DMS 273 (cell line): ENCODE data around the gene PHLPP1.
A peak's percentile ranks its signal among the peaks of the same experiment; 100 is the strongest.
"Not testable (repeated sequence)": the region's sequence is repeated elsewhere in the genome, so short reads cannot be mapped to it uniquely, and the experiment has no call there.

Experiments
- DNase-seq: peaks from one replicate; lab custom pipeline; 2025; ENCODE audit not compliant: unreplicated experiment; lab: John Stamatoyannopoulos, UW

Gene PHLPP1

DNA sequence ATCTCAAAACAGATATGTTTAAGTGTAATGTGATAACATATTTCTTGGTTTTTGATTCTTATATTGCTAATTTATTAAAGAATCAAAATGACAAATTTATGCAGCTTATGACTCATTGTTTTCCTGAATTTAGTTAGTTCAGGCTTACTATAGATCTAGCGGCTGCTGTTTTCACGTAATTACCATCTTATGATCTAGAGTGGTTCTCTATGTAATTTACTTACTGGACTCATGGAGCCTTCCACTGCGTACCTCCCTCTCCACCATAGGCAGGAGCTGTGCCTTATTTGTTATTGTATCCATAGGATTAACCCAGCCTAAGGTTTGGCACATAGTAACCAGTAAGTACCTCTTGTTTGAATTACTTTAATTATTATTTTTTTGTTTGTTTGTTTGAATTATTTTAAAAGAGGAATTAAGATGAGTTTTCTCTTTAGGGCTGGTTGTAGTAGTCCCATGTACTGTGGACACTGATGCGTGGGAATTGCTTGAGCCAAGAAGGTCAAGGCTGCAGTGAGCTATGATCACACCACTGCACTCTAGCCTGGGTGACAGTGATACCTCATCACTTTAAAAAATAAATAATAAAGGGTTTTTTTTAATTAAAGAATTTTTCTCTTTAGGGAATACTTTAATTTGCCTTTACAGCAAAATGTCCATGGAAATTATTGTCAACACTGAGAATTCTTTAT, 165.5 kb downstream of the PHLPP1 start:
- DNase-seq: no peak

DNA sequence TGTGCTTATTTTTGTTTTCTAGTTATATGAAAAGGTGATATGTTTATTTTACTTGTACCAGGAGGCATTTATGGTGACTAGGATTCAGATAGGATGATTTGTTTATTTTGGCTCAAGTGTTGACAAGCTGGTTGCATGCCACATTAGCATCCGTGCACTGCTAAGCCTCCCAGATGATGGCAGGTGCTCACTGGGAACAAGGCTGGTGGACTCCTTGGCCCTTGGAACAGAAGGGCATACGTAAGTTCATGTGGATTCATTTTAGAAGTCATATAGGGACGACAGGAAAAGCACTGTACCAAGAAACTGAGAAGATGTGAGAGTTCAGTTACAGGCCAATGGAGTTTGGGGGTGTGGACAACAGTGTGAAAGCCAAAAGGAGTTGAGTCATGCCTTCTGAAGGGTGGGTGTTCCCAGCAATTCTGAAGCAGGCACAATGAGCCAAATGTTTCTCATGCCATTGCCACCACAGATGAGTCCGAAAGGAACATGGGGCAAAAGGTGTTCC, 166.2 kb downstream of the PHLPP1 start:
- DNase-seq: peak; percentile 44

DNA sequence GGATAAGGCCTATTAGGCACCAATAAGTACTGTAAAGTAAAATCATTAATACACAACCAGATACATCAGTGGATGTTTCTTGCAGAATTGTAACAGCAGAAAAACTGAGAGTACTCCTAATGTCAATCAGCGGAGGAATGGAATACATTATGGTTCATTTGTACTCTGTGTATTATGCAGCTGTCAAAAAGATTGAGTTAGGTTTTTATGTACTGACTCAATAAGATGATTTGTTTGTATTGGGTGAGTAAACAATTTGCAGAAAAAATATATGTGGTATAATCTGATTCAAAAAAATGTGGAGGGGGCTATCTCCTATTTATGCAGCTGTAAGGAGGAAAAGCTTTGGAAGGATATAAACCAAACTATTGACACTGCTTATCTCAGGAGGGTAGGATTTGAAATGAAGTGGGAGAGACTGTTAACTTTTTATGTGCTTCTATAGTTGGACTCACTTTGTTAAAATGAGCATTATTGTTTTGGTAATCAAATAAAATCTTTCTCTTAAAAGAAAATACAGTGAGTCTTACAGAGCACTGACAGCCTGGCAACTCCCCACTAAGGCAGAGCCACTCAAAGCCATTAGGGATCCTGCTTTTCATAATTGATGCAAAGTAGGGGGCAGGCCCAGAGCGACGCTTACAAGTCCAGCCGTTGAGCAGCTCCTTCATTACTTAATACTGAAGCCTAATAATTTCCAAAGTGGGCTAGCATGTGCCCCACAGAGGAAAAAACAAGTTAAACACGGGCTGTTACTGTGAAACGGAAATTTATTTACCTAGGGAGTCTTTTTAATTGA, 168.8 kb downstream of the PHLPP1 start:
- no peak for DNase-seq

DNA sequence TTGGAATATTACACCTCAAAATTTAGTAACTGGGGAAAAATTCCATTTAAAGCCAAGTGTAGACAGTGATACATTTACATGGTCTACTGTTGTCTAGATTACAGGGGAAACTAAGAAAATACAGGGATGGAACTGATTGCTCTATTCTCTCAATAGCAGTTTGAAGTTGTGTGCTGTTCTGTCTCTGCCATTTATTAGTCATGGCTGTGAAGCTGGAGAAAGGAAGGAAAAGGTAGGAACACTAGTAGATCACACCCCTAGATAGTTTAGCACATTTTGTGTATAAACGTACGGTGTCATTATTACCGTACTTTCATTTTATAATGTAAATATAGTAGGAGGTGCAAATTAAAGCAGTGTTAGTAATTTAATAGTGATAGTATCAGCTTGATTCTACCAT, 170.5 kb downstream of the PHLPP1 start:
- no peak for DNase-seq

DNA sequence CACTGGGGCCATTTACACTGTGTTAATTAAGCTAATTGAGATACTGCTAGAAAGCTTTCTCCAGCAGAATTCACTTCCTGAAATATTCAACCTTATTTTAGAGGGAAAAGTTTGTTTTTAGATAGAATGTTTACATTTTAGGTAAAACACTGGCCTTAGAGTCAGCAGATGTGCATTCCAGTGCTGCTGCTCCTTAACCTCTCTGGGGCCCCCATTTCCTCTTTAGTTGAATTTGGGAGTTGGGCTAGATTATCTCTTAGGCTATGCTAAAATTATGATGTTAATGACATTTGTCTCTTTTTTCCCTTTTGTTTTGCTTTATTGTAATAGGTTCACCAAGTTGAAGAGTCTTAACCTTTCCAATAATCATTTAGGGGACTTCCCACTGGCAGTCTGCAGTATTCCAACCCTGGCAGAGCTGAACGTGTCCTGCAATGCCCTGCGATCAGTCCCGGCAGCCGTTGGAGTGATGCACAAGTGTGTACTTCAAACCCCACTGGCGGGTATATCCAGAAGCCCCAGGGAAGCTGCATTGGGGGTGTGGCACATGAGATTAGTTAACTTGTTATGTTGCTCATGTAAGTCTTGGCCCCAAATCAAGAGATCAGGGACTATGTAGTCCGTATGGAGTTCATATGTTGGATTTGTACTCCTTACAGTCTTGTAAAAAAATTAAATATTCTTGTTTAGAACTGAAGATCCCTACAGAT, 179.5 kb downstream of the PHLPP1 start:
- DNase-seq: no peak

DNA sequence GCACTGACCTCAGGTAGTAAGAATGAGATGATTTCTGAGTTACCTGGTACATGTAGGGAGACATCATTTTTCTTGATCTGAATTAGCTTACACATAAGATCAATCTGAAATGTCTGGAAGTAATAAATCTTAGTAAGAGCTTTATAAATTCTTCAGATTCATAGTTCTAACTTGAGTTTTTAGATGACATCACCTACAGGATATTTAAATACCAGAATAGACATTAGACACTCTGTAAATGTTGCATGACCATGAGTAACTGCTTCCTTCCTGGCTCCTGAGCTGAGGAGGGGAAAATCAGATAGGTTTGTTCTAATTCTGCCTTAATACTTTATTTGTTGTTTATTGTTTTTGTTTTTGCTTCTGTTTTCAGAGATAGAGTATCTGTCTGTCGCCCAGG, 181.8 kb downstream of the PHLPP1 start:
- DNase-seq: no peak

DNA sequence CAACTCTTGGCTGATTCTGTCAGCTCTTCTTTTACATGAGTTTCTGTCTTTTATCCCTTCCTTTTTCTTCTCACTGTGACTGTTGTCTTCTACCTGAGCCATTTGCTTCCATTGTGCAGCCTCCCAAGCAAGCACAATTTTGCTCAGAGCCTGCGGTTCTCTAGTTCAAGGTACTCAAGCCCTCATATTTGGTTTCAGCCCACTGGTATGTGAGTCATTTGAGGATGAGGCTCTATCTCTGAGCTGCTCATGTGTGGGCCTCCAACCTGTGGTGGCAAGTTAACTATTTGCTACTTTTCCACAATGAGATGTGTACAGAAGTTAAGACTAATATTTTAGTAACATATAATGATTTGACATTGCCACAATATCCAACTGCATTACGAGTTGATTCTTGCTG, 183.0 kb downstream of the PHLPP1 start:
- no peak for DNase-seq

DNA sequence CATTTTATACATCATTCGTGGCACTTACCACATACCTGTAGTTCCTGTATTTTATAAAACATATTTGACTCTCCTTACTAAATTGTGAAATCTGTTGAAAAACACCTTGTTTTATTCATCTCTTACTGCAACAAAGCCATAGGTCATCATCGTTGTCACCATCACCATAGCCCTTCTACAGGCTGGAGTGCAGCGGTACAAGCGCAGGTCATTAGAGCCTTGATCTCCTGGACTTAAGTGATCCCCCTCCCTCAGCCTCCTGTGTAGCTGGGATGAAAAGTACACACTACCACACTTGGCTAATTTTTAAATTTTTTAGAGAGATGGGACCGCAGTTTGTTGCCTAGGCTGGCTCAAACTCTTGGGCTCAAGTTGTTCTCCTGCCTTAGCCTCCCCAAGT, 184.2 kb downstream of the PHLPP1 start:
- DNase-seq: no peak

DNA sequence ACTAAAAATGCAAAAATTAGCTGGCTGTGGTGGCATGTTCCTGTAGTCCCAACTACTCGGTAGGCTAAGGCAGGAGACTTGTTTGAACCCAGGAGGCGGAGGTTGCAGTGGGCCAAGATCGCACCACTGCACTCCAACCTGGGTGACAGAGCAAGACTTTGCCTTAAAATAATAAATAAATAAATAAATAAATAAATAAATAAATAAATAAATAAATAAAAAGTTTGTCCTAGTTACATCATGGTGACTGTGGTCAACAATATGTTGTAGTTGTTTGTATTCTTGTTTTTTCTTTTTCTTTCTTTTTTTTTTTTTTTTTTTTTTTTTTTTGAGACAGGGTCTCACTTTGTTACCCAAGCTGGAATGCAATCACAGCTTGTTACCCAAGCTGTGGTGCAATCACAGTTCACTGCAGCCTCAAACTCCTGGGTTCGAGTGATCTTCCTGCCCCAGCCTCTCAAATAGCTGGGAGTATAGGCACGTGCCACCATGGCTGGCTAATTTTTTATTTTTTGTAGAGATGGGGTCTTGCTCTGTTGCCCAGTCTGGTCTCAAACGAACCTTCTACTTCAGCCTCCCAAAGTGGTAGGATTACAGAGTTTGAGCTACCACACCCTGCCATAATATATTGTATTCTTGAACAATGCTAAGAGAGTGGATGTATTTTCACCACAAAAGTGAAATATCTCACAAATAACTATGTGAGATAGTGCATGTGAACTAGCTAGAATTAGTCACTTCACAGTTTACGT, 185.0 kb downstream of the PHLPP1 start:
- DNase-seq: no peak

DNA sequence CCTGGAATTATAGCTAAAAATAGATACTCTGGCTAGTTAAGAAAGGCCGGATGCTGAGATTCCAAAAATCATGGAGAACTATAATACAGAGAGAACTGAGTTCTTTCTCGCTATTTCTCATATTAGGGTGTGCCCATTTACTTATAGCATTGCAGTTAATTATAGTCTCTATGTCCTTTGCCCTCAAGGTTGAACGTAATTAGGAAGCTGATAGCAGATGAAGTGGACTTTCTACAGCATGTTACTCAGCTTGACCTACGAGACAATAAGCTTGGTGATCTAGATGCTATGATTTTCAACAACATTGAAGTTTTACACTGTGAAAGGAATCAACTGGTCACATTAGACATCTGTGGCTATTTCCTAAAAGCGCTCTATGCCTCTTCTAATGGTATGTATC, 187.4 kb downstream of the PHLPP1 start:
- DNase-seq: no peak

DNA sequence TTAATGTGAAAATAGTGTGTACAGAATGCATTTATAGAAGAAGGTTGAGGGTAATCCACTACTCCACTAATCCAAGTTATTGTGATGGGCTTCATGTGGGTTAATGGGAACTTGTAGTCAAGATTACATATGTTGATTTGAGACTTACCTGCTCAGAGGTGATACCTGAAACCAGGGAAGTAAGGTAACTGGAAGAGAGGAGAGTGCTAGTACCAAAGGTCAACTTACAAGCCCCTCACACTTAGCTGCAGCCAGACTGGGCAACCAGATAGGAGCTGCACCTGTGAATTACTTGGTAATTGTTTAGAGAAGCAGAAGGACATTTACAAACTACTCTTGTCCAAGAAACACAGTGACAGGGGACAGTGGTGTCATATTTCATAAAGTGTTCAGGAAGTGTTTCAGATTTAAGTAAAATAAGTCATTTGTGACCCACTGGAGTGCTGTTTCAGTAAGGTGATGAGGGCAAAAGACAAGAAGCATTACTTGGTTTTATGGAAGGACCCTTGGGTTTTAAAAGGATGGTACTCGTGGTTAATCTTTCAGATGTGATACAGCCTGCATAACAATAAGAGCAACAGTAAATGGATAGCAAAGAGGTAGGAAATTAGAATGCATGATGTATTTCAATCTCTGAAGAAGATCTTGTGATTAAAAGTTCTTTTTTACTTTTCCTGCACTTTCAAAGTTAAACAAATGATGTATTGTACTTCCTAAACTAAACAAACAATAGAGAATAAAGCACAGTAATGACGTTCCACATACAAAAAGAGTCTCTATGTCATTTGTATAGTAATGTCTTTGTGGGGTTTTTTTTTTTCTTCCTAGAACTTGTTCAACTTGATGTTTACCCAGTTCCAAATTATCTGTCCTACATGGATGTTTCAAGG, 189.3 kb downstream of the PHLPP1 start:
- no peak for DNase-seq

DNA sequence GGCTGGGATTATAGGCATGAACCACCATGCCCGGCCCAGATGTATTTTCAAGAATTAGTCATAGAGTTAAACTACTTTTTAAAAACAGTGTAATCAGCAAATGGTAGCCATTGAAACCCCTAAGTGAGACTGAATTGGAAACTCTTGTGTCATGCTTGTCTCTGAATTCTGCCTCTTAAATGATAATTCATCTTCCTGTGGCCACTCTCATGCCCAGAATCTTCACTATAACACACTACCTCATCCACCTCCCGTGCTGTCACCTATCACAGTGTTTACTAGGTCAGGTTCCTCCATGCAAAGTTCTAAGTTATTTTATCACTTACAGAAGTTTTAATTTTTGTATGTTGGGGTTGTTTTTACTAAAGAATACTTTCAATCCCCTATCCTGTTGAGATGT, 197.5 kb downstream of the PHLPP1 start:
- no peak for DNase-seq

DNA sequence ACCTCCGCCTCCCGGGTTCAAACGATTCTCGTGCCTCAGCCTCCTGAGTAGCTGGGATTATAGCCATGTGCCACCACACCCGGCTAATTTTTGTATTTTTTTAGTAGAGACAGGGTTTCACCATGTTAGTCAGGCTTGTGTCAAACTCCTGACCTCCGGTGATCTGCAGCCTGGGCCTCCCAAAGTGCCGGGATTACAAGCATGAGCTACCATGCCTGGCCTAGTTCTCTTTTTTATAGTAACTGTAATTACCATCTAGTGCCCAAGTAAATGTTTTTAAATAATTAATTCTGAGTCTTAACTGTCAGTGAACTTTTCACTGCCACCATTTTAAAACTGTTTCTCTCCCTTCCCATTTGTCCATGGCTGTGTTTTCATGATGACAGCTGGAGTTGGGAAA, 198.5 kb downstream of the PHLPP1 start:
- DNase-seq: not testable (repeated sequence)

DNA sequence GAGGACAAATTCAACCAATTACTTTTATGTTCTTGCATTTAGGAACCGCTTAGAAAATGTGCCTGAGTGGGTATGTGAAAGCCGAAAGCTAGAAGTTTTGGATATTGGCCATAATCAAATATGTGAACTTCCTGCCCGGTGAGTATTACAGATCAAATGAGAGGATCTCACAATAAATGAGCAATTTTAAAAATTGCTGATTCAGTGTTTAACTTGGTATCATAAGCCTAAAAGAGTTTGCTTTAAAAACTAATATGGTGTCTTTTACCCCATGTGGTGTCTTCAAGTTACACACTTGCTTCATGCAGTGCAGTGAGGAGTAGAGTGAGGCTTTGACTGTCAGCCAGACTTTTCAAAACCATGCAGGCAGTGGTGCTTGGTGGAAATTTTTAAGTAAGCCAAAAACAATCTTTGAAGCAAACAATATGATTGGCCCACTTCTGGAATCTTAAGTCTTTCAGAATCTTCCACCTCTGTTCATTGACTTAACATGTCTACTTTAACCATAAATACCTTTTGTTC, 199.6 kb downstream of the PHLPP1 start:
- no peak for DNase-seq

DNA sequence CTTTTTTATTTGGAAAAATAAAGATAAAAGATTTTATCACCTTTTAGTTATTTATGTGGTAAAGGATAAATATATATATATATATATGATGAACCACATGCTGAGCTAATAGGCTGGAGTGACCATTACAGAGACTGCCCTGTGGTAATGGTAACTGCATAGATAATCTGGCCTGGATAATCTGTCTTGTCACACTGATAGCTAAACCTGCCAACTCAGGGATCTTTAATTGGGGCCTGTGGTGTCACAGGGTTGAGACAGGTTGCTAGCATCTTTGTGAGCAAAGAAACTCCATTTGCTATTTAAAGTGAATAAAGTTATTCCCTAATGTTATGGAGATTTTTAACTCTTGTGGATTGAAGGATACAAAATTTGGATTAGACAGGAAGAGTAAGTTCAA, 203.0 kb downstream of the PHLPP1 start:
- no peak for DNase-seq

DNA sequence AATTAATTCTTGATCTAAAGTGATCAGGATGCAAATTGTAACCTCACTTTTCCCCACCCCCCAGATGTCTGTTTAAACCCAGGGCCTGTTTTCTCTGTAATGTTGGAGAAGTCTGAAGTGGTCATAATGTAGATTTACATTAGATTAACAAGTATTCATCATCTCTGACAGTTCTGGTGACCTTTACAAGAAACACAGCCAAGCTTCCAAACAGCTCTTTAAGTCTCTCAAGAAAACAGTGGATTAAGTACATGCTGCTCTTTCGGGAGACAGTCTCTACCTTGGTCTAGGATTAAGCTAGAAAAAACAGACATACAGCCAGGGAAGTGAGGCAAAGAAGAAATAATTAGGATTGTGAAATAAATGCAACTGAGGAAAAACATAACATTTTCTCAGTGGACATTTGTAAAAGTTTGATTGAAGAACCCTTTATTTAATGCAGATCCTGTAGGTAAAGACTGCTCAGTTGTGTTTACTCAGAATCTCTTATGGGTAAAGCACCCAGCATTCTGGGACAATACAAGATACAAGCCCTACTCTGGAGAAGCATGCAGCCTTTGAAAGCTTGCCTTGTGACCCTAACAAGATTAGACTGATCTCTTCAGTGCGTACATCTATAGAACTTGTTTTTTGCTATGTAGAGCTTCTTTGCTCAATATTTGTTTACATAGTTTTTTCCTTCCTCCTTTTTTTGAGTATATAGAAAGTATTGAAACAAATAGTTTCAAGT, 203.9 kb downstream of the PHLPP1 start:
- no peak for DNase-seq

DNA sequence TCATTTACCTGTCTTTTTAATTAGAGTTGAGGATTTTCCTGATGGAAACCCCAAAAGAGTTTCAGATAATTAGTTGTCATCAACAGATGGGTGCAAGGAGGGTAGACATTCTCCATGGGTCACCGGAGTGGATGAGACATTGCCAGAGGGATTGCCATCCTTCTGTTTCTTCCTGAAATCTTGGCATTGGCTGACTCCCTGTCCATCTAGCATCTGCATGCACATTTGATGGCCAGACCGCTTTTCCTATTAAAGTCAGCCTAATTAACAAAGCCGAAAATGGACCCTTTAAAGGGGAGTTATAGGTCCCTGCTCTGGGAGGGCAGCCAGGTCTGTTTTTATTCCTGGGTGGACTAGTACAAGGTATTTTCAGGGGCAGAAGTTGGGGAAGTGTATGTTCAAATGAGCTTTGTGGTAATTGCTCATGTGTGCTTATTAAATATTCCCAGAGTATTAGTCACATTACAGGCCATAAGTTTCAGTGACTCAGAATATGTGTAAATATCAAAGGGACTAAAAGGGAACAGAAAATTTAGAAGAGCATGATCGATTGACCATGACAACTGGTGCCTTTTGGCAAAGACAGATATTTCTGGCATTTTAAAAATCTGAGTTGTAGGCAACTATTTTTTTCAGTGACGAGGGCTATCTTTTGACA, 209.8 kb downstream of the PHLPP1 start:
- DNase-seq: no peak

DNA sequence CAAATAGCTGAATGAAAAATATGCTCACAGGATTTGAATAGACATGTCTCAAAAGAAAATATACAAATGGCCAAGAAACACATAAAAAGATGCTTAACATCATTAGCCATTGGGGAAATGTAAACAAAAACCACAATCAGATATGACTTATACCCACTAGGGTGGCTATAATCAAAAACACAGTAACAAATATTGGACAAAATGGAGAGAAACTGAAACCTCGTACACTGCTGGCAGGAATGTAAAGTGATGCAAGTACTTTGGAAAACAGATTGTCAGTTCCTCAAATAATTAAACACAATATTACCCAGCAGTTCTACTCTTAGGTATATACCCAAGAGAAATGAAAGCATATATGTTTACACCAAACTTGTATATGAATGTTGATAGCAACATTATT, 213.0 kb downstream of the PHLPP1 start:
- no peak for DNase-seq
